CD4-positive, alpha-beta memory T cell (primary cell): Measurements from ENCODE around the gene SEMA4B. TPM values are rescaled to one million over a fixed set of nuclear protein-coding genes. Genes with fewer than 3 reads are reported as not detected.
A peak's percentile ranks its signal among the peaks of the same experiment; 100 is the strongest.

Source experiments
- CTCF ChIA-PET: fragments of 350-600 bp; sonication (Branson Sonifier 250); formaldehyde crosslinking; loops from one replicate; lab custom pipeline; 2021; ENCODE audit warnings: inconsistent platforms; ENCODE audit not compliant: partially characterized antibody; lab: Charles Lee
- POLR2A ChIA-PET: fragments of 350-600 bp; sonication (Branson Sonifier 250); formaldehyde crosslinking; loops from one replicate; lab custom pipeline; 2021; ENCODE audit not compliant: partially characterized antibody; lab: Charles Lee
- DNase-seq, 5 donors: peaks; one replicate each; pipeline versions ENCODE4 v3.0.0 to v3.0.0-alpha.2; 2020 to 2022; ENCODE audit warnings: mixed read lengths in 1 of 5
- H3K27ac ChIP-seq: one replicate; pipeline ENCODE4 v1.7.0; 2013; ENCODE audit warnings: low read depth, low read length
- H3K27me3 ChIP-seq: 2 replicates; pipeline ENCODE4 v1.7.0; 2013; ENCODE audit warnings: mild to moderate bottlenecking, low read length, moderate library complexity; ENCODE audit not compliant: insufficient read depth
- H3K36me3 ChIP-seq: 2 replicates; pipeline ENCODE4 v1.7.0; 2013; ENCODE audit warnings: mild to moderate bottlenecking, low read length, moderate library complexity; ENCODE audit not compliant: insufficient read depth
- H3K4me1 ChIP-seq: 2 replicates; pipeline ENCODE4 v1.7.0; 2013; ENCODE audit warnings: mild to moderate bottlenecking, low read length, moderate library complexity; ENCODE audit not compliant: insufficient read depth
- H3K4me3 ChIP-seq, 2 donors: one replicate each; pipeline ENCODE4 v1.7.0; 2013; ENCODE audit warnings: low read length in 2 of 2, mild to moderate bottlenecking in 1 of 2
- H3K9me3 ChIP-seq, 2 donors: one replicate each; pipeline ENCODE4 v1.7.0; 2013; ENCODE audit warnings: low read length in 2 of 2, control low read depth in 1 of 2; ENCODE audit not compliant: control insufficient read depth in 1 of 2
- H3K27ac Mint-ChIP-seq, 7 donors: one replicate each; pipeline ENCODE4 v1.8.0; 2020 to 2021; ENCODE audit warnings: mixed read lengths in 7 of 7, mild to moderate bottlenecking in 6 of 7, inconsistent platforms in 3 of 7, moderate library complexity in 3 of 7
- H3K27me3 Mint-ChIP-seq, 2 donors: one replicate each; pipeline ENCODE4 v1.8.0; 2020 to 2021; ENCODE audit warnings: mixed read lengths in 2 of 2
- H3K36me3 Mint-ChIP-seq, 2 donors: one replicate each; pipeline ENCODE4 v1.8.0; 2020 to 2021; ENCODE audit warnings: mixed read lengths in 2 of 2, inconsistent platforms in 1 of 2, mild to moderate bottlenecking in 1 of 2
- H3K4me1 Mint-ChIP-seq, 4 donors: one replicate each; pipeline ENCODE4 v1.8.0; 2020 to 2021; ENCODE audit warnings: mixed read lengths in 4 of 4, mild to moderate bottlenecking in 1 of 4
- H3K4me3 Mint-ChIP-seq, 8 donors: one replicate each; pipeline ENCODE4 v1.8.0; 2020 to 2021; ENCODE audit warnings: mixed read lengths in 8 of 8, mild to moderate bottlenecking in 7 of 8, moderate library complexity in 6 of 8, inconsistent platforms in 3 of 8
- H3K9me3 Mint-ChIP-seq, 8 donors: one replicate each; pipeline ENCODE4 v1.8.0; 2020 to 2021; ENCODE audit warnings: mixed read lengths in 8 of 8, mild to moderate bottlenecking in 5 of 8, inconsistent platforms in 3 of 8, moderate library complexity in 1 of 8
- intact Hi-C: fragments of 100-400 bp; cut with micrococcal nuclease; formaldehyde crosslinking; loops from one replicate; pipeline ENCODE4 v1.15.1; 2023
- polyA plus RNA-seq, 2 donors: library from polyadenylated mRNA; unstranded; fragments of 300-500 nt; fragmentation: Illumina TruSeq; gene quantifications; one replicate each; pipeline ENCODE4 v1.2.3, GENCODE V29; 2021
- total RNA-seq, 2 experiments: library from RNA; stranded (reverse); gene quantifications; one replicate each; pipeline ENCODE4 v1.2.3, GENCODE V29; 2021

SEMA4B gene
- total and polyA plus RNA-seq, 4 experiments from 2014 or later: 4.4 to 23.0 (median 14.7) TPM

DNA sequence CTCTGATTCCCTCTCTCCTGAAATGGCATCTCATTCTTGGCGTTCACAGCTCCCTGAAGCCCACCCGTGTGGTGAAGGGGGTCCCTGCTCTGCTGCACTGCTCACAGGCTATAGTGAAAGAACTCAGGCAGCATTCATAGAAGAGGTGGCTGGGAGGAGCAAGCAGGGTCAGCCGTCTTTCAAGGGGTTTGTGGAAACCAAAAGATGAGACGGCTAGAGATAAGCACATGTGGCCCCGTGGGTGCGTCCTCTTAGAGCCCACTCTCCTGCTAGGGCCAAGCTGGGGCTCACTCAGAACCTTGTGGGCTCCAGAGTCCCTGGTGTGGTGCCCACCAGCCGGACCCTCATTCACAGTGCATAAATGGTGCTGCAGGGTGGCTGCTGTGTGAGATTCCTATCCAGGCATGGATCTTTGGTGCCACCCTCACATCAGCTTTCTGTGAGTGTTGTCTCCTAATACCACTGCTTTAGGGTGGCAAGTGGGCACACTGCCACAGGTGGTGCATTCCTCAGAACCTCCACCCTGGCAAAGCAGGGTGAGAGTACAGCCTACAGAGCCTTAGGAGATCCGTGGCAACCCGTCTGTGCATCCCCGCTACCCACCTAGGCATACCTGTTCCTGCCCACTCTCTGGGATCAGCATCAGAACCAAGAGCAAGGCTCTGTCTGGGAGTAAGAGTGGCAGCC is 11.2 kb upstream of the SEMA4B start:
- CTCF ChIA-PET: interaction anchor here (1.3 kb wide), 1 partner anchor 19 kb away, joined by 3 read pairs; no protein-coding TSS in a partner anchor
- Histone ChIP-seq H3K27me3 (no peaks in the 10 kb centered on the region), H3K4me1 (peaks cover 21% of the 10 kb centered on the region), H3K9me3 (no peaks in the 10 kb centered on the region), H3K4me3 (no peak overlapping the region), H3K36me3 (no peaks in the 10 kb centered on the region), H3K27ac (no peak overlapping the region)
- DNase-seq: no peak
- H3K4me1 Mint-ChIP-seq: peaks cover 15 to 33% (median 21%) of the 10 kb centered on the region in 4 donors
- POLR2A ChIA-PET: interaction anchor here (4.9 kb wide), 1 partner anchor 11 kb away, joined by 45 read pairs; the partner anchor contains the start of gene SEMA4B
- H3K27ac Mint-ChIP-seq: peak overlapping the region in 3 of 7 donors; percentile 30 to 57 (median 35)
- H3K27me3 Mint-ChIP-seq: no peaks in the 10 kb centered on the region
- no peak overlapping the region for H3K4me3 Mint-ChIP-seq
- H3K9me3 Mint-ChIP-seq: no peaks in the 10 kb centered on the region
- intact Hi-C loops: no loop called here
- H3K36me3 Mint-ChIP-seq: no peaks in the 10 kb centered on the region

DNA sequence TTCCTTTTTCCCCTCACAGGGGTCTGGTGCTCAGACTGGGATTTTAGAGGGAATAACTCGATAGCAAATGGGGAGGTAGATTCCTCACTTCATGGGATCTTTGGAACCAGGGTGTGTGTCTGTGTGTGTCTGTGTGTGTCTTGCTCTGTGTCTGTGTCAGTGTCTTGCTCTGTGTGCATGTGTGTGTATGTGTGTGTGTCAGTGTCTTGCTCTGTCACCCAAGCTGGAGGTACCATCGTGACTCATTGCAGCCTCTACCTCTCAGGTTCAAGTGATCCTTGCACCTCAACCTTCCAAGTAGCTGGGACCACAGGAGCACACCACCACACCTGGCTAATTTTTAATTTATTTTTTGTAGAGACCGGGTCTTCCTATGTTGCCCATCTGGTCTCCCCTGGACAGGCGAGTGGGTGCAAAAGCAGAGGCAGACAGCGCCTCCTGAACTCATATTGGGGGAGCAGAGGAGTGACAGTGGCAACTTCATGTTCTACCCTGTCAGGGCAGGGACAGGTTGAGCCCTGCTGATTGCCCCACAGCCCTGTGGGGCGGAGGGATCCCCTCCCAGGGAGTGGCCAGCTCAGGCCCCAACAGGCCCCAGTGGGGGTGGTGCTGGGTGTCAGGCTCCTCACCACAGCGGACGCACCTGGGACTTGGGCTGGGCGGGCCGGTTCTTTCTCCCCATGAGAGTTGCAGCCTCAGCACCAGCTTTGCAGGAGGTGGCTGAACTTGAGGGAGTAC is 10.4 kb upstream of the SEMA4B start:
- H3K36me3 Mint-ChIP-seq: no peaks in the 10 kb centered on the region
- no peaks in the 10 kb centered on the region for H3K36me3 ChIP-seq
- H3K4me3 ChIP-seq: no peak overlapping the region
- H3K27me3 Mint-ChIP-seq: no peaks in the 10 kb centered on the region
- H3K4me3 Mint-ChIP-seq: no peak overlapping the region
- intact Hi-C loops: no loop called here
- no peaks in the 10 kb centered on the region for H3K27me3 ChIP-seq
- H3K27ac Mint-ChIP-seq: peak overlapping the region in 2 of 7 donors; percentile 30 to 57
- ChIA-PET CTCF (interaction anchor here (1.2 to 1.4 kb wide), 2 partner anchors 11 to 97 kb away, joined by 3 to 5 read pairs; no protein-coding TSS in a partner anchor), POLR2A (interaction anchor here (4.9 kb wide), 1 partner anchor 10 kb away, joined by 45 read pairs; the partner anchor contains the start of gene SEMA4B)
- H3K9me3 ChIP-seq: no peaks in the 10 kb centered on the region
- H3K4me1 ChIP-seq: peaks cover 15% of the 10 kb centered on the region
- no peak overlapping the region for H3K27ac ChIP-seq
- H3K4me1 Mint-ChIP-seq: peaks cover 10 to 27% (median 15%) of the 10 kb centered on the region in 4 donors
- no peak for DNase-seq
- no peaks in the 10 kb centered on the region for H3K9me3 Mint-ChIP-seq

DNA sequence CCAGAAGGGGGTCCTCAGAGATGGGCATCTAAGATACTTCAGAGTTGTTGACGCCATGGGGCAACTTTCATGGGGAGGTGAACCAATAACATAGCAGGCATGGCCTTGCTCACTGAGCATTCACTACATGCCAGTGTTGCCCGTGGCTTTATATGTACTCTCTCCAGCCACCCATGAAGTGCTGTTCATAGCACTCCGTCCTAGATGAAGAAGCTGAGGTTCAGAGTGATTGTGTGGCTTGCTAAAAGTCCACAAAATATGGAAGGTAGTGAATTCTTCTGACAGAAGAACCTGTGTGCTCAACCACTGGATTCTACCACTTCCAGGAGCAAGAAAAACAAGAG is 9.8 kb upstream of the SEMA4B start:
- Histone ChIP-seq H3K27ac (no peak overlapping the region), H3K4me1 (peaks cover 13% of the 10 kb centered on the region), H3K36me3 (no peaks in the 10 kb centered on the region), H3K9me3 (no peaks in the 10 kb centered on the region), H3K4me3 (no peak overlapping the region), H3K27me3 (no peaks in the 10 kb centered on the region)
- peaks cover 10 to 27% (median 15%) of the 10 kb centered on the region in 4 donors for H3K4me1 Mint-ChIP-seq
- H3K4me3 Mint-ChIP-seq: peak overlapping the region in 6 of 8 donors; percentile 36 to 78 (median 60)
- POLR2A ChIA-PET: interaction anchor here (0.8 to 4.9 kb wide), 3 partner anchors 10 to 40 kb away, joined by 5 to 45 read pairs (median 5); partner anchors contain the start of gene SEMA4B
- H3K27ac Mint-ChIP-seq: peak overlapping the region in 4 of 7 donors; percentile 62 to 88 (median 84)
- no peaks in the 10 kb centered on the region for H3K9me3 Mint-ChIP-seq
- H3K36me3 Mint-ChIP-seq: no peaks in the 10 kb centered on the region
- no peaks in the 10 kb centered on the region for H3K27me3 Mint-ChIP-seq
- intact Hi-C loops: no loop called here
- CTCF ChIA-PET: interaction anchor here (0.9 to 1.7 kb wide), 6 partner anchors 10 to 110 kb away, joined by 3 to 8 read pairs (median 4); partner anchors contain the start of gene SEMA4B
- no peak for DNase-seq

DNA sequence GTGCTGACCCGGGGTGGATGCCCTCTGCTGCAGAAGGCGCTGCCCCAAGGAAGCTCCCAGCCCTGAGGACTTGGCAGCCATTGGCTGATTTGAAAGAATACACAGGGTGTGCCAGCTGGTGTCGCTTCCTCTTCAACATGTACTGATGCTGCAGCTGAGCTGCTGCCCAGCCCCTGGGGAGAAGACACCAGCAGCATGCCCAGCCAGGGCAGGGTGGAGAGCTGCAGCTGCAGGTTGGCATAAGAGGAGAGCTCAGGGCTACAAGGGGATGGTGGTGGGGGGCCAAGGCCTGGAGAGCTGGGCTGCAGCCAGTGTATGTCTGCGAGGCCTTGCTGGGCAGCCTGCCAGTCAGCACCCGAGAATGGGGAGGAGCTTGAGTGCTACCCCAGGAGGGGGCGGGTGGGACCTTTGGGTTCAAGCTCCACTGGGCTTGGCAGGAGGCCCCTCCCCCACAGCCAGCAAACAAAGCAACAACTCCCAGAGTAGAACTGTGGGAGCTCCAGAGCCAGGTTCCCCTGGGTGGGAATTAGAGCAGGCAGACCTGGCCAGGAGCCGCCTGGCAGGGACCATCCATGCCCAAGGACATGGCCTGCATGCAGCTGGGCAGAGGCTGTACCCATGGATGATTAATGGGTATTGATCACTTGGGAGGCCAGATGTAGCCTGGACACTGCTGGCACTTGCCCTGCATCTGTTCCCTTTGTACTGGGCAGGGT is 9.2 kb upstream of the SEMA4B start:
- peak overlapping the region in 1 of 2 donors; percentile 14 for H3K4me3 ChIP-seq
- ChIA-PET CTCF (interaction anchor here (0.6 to 1.7 kb wide), 9 partner anchors 9 to 733 kb away, joined by 3 to 8 read pairs (median 3); partner anchors contain the start of gene SEMA4B), POLR2A (interaction anchor here (0.8 to 4.9 kb wide), 3 partner anchors 9 to 39 kb away, joined by 5 to 45 read pairs (median 5); partner anchors contain the start of gene SEMA4B)
- intact Hi-C loops: no loop called here
- Mint-ChIP-seq H3K4me1 (peaks cover 10 to 27% (median 15%) of the 10 kb centered on the region in 4 donors), H3K9me3 (no peaks in the 10 kb centered on the region), H3K27ac (peak overlapping the region in 6 of 7 donors; percentile 62 to 92 (median 85)), H3K36me3 (no peaks in the 10 kb centered on the region), H3K27me3 (no peaks in the 10 kb centered on the region), H3K4me3 (peak overlapping the region in 7 of 8 donors; percentile 39 to 84 (median 74))
- peaks cover 13% of the 10 kb centered on the region for H3K4me1 ChIP-seq
- peak in 4 of 5 donors; percentile 24 to 35 (median 30) for DNase-seq
- no peaks in the 10 kb centered on the region for H3K9me3 ChIP-seq
- H3K36me3 ChIP-seq: no peaks in the 10 kb centered on the region
- no peaks in the 10 kb centered on the region for H3K27me3 ChIP-seq
- peak overlapping the region; percentile 23 for H3K27ac ChIP-seq

DNA sequence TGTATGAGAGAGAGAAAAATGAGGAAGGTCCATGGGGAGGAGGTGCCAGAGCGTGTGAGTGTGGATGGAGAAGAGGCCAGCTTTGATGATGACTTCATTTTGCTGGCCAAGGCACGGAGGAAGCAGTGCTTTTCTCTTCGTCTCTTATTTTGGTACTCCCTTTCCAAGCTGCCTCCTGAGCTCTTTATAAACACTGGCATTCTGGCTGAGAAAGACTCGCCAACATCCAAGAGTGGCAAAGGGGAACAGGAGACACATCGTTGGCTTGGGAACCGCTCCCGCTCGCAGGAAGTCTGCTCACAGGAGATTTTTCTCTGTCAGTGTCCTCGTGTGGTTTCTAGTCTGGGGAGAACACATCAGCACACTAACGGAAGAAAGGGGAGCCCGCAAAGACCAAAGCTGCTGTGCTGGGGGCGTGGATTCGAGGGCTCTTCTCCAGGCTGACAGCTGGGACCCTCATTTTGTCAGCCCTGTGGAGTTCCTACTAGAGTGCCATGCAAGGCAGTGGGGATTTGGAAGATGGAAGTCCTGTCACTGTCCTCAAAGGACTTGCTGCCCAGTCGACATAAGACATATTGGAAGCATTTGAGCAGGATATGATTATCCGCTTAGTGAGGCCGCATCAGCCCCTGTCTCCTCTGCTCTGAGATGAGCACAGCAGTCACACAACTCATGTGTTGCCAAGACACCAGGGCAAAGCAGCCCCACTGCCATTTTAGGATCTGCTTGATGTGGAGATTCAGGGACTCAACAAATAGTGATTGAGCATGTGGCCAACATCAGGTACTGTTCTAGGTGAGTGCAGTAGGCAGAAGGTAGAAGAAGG is 8.0 kb upstream of the SEMA4B start:
- H3K4me3 ChIP-seq: no peak overlapping the region
- Mint-ChIP-seq H3K27ac (peak overlapping the region in 3 of 7 donors; percentile 48 to 79 (median 58)), H3K4me1 (peaks cover 10 to 27% (median 12%) of the 10 kb centered on the region in 4 donors), H3K9me3 (no peaks in the 10 kb centered on the region), H3K36me3 (no peaks in the 10 kb centered on the region), H3K4me3 (peak overlapping the region in 1 of 8 donors; percentile 10), H3K27me3 (no peaks in the 10 kb centered on the region)
- no peaks in the 10 kb centered on the region for H3K36me3 ChIP-seq
- peaks cover 13% of the 10 kb centered on the region for H3K4me1 ChIP-seq
- CTCF ChIA-PET: interaction anchor here (1.1 to 1.9 kb wide), 4 partner anchors 8 to 731 kb away, joined by 3 to 8 read pairs (median 5); partner anchors contain the start of gene SEMA4B
- H3K27me3 ChIP-seq: no peaks in the 10 kb centered on the region
- intact Hi-C loops: no loop called here
- H3K9me3 ChIP-seq: no peaks in the 10 kb centered on the region
- no peak for DNase-seq
- POLR2A ChIA-PET: interaction anchor here (1.5 to 4.9 kb wide), 2 partner anchors 8 to 38 kb away, joined by 5 to 45 read pairs; partner anchors contain the start of gene SEMA4B
- no peak overlapping the region for H3K27ac ChIP-seq

DNA sequence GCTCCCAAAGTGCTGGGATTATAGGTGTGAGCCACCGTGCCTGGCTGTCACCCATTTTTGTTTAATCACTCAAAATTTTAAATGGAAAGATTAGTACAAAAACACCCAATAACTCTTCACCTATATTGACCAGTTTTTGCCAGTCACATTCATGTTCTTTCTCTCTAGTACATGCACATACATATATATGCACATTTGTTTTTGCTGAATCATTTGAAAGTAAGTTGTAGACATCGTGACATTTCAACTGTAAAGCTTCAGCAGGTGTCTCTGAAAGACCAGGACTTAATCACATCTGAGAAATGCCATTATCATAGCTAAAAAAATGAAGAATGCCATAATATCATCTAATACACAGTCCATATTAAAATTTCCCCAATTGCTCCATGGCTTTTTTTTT is 6.5 kb upstream of the SEMA4B start:
- H3K4me3 ChIP-seq: no peak overlapping the region
- H3K27ac ChIP-seq: no peak overlapping the region
- H3K36me3 ChIP-seq: no peaks in the 10 kb centered on the region
- no peaks in the 10 kb centered on the region for H3K36me3 Mint-ChIP-seq
- peaks cover 13% of the 10 kb centered on the region for H3K4me1 ChIP-seq
- intact Hi-C loops: no loop called here
- CTCF ChIA-PET: interaction anchor here (1.5 to 1.9 kb wide), 2 partner anchors 9 to 48 kb away, joined by 4 read pairs; no protein-coding TSS in a partner anchor
- no peaks in the 10 kb centered on the region for H3K27me3 Mint-ChIP-seq
- no peaks in the 10 kb centered on the region for H3K9me3 Mint-ChIP-seq
- peak overlapping the region in 2 of 7 donors; percentile 5 to 39 for H3K27ac Mint-ChIP-seq
- H3K4me1 Mint-ChIP-seq: peaks cover 16 to 32% (median 17%) of the 10 kb centered on the region in 4 donors
- H3K4me3 Mint-ChIP-seq: no peak overlapping the region
- no peak for DNase-seq
- no peaks in the 10 kb centered on the region for H3K9me3 ChIP-seq
- POLR2A ChIA-PET: interaction anchor here (1.2 kb wide), 1 partner anchor 11 kb away, joined by 3 read pairs; no protein-coding TSS in a partner anchor
- no peaks in the 10 kb centered on the region for H3K27me3 ChIP-seq
